ENCODE data around the gene VPS35. TPM values are rescaled to one million over a fixed set of nuclear protein-coding genes. Genes with fewer than 3 reads are reported as not detected.

VPS35 gene
- total RNA-seq, 4 donors from 2014 or later, result 49.1 to 74.8 (median 60.7) TPM

- no peaks in the 10 kb centered on the region for H3K9me3 ChIP-seq
- TF ChIP-seq CTCF (IDR thresholded peaks at IDR 0.05), result no peak
- no peaks in the 10 kb centered on the region for H3K4me1 ChIP-seq
- no peak overlapping the region for H3K27ac ChIP-seq
- 88% methylated on average over 8 of the region's 8 CpGs for WGBS
- no peak overlapping the region for H3K4me3 ChIP-seq
- DNase-seq (ENCODE audit: low spot score in 2 of 2), result no peak
- peaks cover 3% of the 10 kb centered on the region for H3K36me3 ChIP-seq
- H3K27me3 ChIP-seq, result no peaks in the 10 kb centered on the region
Observed at GRCh38 chr16:46648656-46649055, 40.3 kb downstream of the VPS35 start.

GRCh38 chr16:46638947-46639925 is 49.7 kb downstream of the VPS35 start:
- Histone ChIP-seq H3K9me3 (no peaks in the 10 kb centered on the region), H3K27ac (no peak overlapping the region), H3K4me3 (no peak overlapping the region), H3K4me1 (peaks cover 5% of the 10 kb centered on the region), H3K36me3 (no peaks in the 10 kb centered on the region), H3K27me3 (no peaks in the 10 kb centered on the region)
- no peak for DNase-seq (ENCODE audit: low spot score in 2 of 2)
- TF ChIP-seq POLR2A (IDR thresholded peaks at IDR 0.05) (no peak), POLR2AphosphoS5 (IDR thresholded peaks at IDR 0.05) (no peak), CTCF (IDR thresholded peaks at IDR 0.05) (no peak), EP300 (IDR thresholded peaks at IDR 0.05) (no peak)
- 60% methylated on average over 9 of the region's 9 CpGs for WGBS

GRCh38 chr16:46632778-46633733 is 55.9 kb downstream of the VPS35 start:
- TF ChIP-seq CTCF (IDR thresholded peaks at IDR 0.05), result no peak
- TF ChIP-seq POLR2AphosphoS5 (IDR thresholded peaks at IDR 0.05), result no peak
- no peak for TF ChIP-seq EP300 (IDR thresholded peaks at IDR 0.05)
- TF ChIP-seq POLR2A (IDR thresholded peaks at IDR 0.05), result no peak
- Histone ChIP-seq H3K4me3 (no peak overlapping the region), H3K27me3 (no peaks in the 10 kb centered on the region), H3K9me3 (no peaks in the 10 kb centered on the region), H3K4me1 (peaks cover 4% of the 10 kb centered on the region), H3K27ac (no peak overlapping the region), H3K36me3 (no peaks in the 10 kb centered on the region)
- 73% methylated on average over 17 of the region's 32 CpGs for WGBS
- DNase-seq (ENCODE audit: low spot score in 2 of 2), result no peak

GRCh38 chr16:46629331-46630219 is 59.4 kb downstream of the VPS35 start:
- H3K4me1 ChIP-seq, result peaks cover 4% of the 10 kb centered on the region
- no peak for DNase-seq (ENCODE audit: low spot score in 2 of 2)
- no peaks in the 10 kb centered on the region for H3K36me3 ChIP-seq
- no peak for TF ChIP-seq POLR2AphosphoS5 (IDR thresholded peaks at IDR 0.05)
- no peak for TF ChIP-seq CTCF (IDR thresholded peaks at IDR 0.05)
- TF ChIP-seq POLR2A (IDR thresholded peaks at IDR 0.05), result no peak
- no peak for TF ChIP-seq EP300 (IDR thresholded peaks at IDR 0.05)
- WGBS, result 33% methylated on average over 10 of the region's 10 CpGs
- no peak overlapping the region for H3K27ac ChIP-seq
- no peaks in the 10 kb centered on the region for H3K27me3 ChIP-seq
- H3K9me3 ChIP-seq, result no peaks in the 10 kb centered on the region
- no peak overlapping the region for H3K4me3 ChIP-seq
